Measurements from ENCODE around the gene ZNF296. TPM values are rescaled to one million over a fixed set of nuclear protein-coding genes. Genes with fewer than 3 reads are reported as not detected.

The ZNF296 gene
- total RNA-seq, 2 experiments from 2014 or later, result 2.0 to 2.4 TPM

- intact Hi-C loops (cut with DNase I, micrococcal nuclease), result no loop called here
- POLR2A ChIA-PET, result no interaction called here
- H3K36me3 Mint-ChIP-seq (ENCODE audit: low read depth), result peaks cover 57% of the 10 kb centered on the region
Observed at GRCh38 chr19:45066921-45067661, 9.2 kb downstream of the ZNF296 start.

GRCh38 chr19:45063851-45064801 lies 12.2 kb downstream of the ZNF296 start:
- no peak for DNase-seq
- ChIA-PET CTCF (interaction anchor here (1.9 kb wide), 1 partner anchor 75 kb away, joined by 5 read pairs; no protein-coding TSS in a partner anchor), POLR2A (no interaction called here)
- H3K4me3 Mint-ChIP-seq, result no peak overlapping the region
- peaks cover 3% of the 10 kb centered on the region for H3K4me1 ChIP-seq (ENCODE audit: insufficient read depth, low read length)
- no peaks in the 10 kb centered on the region for H3K9me3 ChIP-seq (ENCODE audit: control insufficient read depth in 1 of 2, insufficient read depth in 1 of 2, low read length in 2 of 2)
- TF ChIP-seq CTCF (IDR thresholded peaks at IDR 0.05), result no peak
- intact Hi-C loops (cut with DNase I, micrococcal nuclease), result no loop called here
- no peaks in the 10 kb centered on the region for H3K27me3 ChIP-seq (ENCODE audit: control insufficient read depth in 1 of 2, insufficient read depth in 2 of 2, low read length in 2 of 2)
- H3K4me3 ChIP-seq (ENCODE audit: low read length), result no peak overlapping the region
- no peaks in the 10 kb centered on the region for H3K9me3 Mint-ChIP-seq
- peaks cover 64% of the 10 kb centered on the region for H3K36me3 Mint-ChIP-seq (ENCODE audit: low read depth)
- no peak overlapping the region for H3K27ac ChIP-seq (ENCODE audit: low read depth in 1 of 2, low read length in 2 of 2)
- no peak overlapping the region for H3K27ac Mint-ChIP-seq
- no peak for ATAC-seq (ENCODE audit: poor library complexity)
- no peaks in the 10 kb centered on the region for H3K27me3 Mint-ChIP-seq
- H3K36me3 ChIP-seq (ENCODE audit: insufficient read depth, low read length), result peaks cover 79% of the 10 kb centered on the region
- H3K4me1 Mint-ChIP-seq (ENCODE audit: low read depth), result peaks cover 4% of the 10 kb centered on the region

More at GRCh38 chr19:45066921-45067661, 9.2 kb downstream of the ZNF296 start:
- H3K9me3 Mint-ChIP-seq, result no peaks in the 10 kb centered on the region
- Histone ChIP-seq H3K4me1 (ENCODE audit: insufficient read depth, low read length) (no peaks in the 10 kb centered on the region), H3K27ac (ENCODE audit: low read depth in 1 of 2, low read length in 2 of 2) (no peak overlapping the region), H3K36me3 (ENCODE audit: insufficient read depth, low read length) (peaks cover 76% of the 10 kb centered on the region), H3K27me3 (ENCODE audit: control insufficient read depth in 1 of 2, insufficient read depth in 2 of 2, low read length in 2 of 2) (no peaks in the 10 kb centered on the region), H3K4me3 (ENCODE audit: low read length) (no peak overlapping the region), H3K9me3 (ENCODE audit: control insufficient read depth in 1 of 2, insufficient read depth in 1 of 2, low read length in 2 of 2) (no peaks in the 10 kb centered on the region)
- CTCF ChIA-PET, result no interaction called here
- no peak overlapping the region for H3K27ac Mint-ChIP-seq
- H3K4me3 Mint-ChIP-seq, result no peak overlapping the region
- no peak for TF ChIP-seq CTCF (IDR thresholded peaks at IDR 0.05)
- DNase-seq, result no peak
- H3K4me1 Mint-ChIP-seq (ENCODE audit: low read depth), result no peaks in the 10 kb centered on the region
- H3K27me3 Mint-ChIP-seq, result no peaks in the 10 kb centered on the region
- ATAC-seq (ENCODE audit: poor library complexity), result no peak

- Mint-ChIP-seq H3K9me3 (no peaks in the 10 kb centered on the region), H3K4me1 (ENCODE audit: low read depth) (peaks cover 4% of the 10 kb centered on the region), H3K27me3 (no peaks in the 10 kb centered on the region), H3K4me3 (no peak overlapping the region), H3K36me3 (ENCODE audit: low read depth) (peaks cover 78% of the 10 kb centered on the region), H3K27ac (no peak overlapping the region)
- intact Hi-C loops (cut with DNase I, micrococcal nuclease), result no loop called here
- H3K27ac ChIP-seq (ENCODE audit: low read depth in 1 of 2, low read length in 2 of 2), result no peak overlapping the region
- peaks cover 80% of the 10 kb centered on the region for H3K36me3 ChIP-seq (ENCODE audit: insufficient read depth, low read length)
- H3K9me3 ChIP-seq (ENCODE audit: control insufficient read depth in 1 of 2, insufficient read depth in 1 of 2, low read length in 2 of 2), result no peaks in the 10 kb centered on the region
- H3K27me3 ChIP-seq (ENCODE audit: control insufficient read depth in 1 of 2, insufficient read depth in 2 of 2, low read length in 2 of 2), result no peaks in the 10 kb centered on the region
- no peak overlapping the region for H3K4me3 ChIP-seq (ENCODE audit: low read length)
- peaks cover 3% of the 10 kb centered on the region for H3K4me1 ChIP-seq (ENCODE audit: insufficient read depth, low read length)
- DNase-seq (no peak), ATAC-seq (ENCODE audit: poor library complexity) (no peak)
- CTCF ChIA-PET, result interaction anchor here (1.4 kb wide), 1 partner anchor 73 kb away, joined by 5 read pairs; no protein-coding TSS in a partner anchor
- POLR2A ChIA-PET, result no interaction called here
- TF ChIP-seq CTCF (IDR thresholded peaks at IDR 0.05), result no peak
Observed at GRCh38 chr19:45061965-45062364, 14.3 kb downstream of the ZNF296 start.
